Measurements from ENCODE around the gene SLCO2A1.

DNA sequence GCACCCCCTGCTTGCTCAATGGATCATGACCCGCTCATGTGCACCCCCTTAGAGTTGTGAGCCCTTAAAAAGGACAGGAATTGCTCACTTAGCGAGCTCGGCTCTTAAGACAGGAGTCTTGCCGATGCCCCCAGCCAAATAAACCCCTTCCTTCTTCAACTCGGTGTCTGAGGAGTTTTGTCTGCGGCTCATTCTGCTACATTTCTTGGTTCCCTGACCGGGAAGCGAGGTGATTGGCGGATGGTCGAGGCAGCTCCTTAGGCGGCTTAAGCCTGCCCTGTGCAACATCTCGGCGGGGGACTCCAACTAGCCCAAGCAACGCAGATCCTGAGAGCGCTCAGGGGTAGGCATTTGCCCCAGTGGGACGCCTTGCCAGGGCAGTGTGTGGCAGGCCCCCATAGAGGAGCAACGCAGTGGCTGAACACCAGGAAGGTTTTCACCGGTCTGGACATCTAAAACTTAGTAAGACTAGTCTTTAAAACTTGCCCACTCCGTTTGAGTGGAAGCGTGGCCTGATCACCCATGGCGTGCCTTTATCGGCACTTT, 9.5 kb downstream of the SLCO2A1 start:
- TF ChIP-seq, protein P1, sequence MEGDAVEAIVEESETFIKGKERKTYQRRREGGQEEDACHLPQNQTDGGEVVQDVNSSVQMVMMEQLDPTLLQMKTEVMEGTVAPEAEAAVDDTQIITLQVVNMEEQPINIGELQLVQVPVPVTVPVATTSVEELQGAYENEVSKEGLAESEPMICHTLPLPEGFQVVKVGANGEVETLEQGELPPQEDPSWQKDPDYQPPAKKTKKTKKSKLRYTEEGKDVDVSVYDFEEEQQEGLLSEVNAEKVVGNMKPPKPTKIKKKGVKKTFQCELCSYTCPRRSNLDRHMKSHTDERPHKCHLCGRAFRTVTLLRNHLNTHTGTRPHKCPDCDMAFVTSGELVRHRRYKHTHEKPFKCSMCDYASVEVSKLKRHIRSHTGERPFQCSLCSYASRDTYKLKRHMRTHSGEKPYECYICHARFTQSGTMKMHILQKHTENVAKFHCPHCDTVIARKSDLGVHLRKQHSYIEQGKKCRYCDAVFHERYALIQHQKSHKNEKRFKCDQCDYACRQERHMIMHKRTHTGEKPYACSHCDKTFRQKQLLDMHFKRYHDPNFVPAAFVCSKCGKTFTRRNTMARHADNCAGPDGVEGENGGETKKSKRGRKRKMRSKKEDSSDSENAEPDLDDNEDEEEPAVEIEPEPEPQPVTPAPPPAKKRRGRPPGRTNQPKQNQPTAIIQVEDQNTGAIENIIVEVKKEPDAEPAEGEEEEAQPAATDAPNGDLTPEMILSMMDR (IDR thresholded peaks at IDR 0.05): no peak
- TF ChIP-seq POLR2A (IDR thresholded peaks at IDR 0.05): no peak

Data from testis (tissue), 2 donors.